ENCODE data around the gene PGGT1B. TPM values are rescaled to one million over a fixed set of nuclear protein-coding genes. Genes with fewer than 3 reads are reported as not detected.

PGGT1B gene
- total RNA-seq, 1 donor from 2014 or later = 43.0 TPM

GRCh38 chr5:115241881-115242642 lies 20.6 kb downstream of the PGGT1B start:
- no peak for TF ChIP-seq CTCF (conservative IDR thresholded peaks at IDR 0.05)
- no peak for DNase-seq (ENCODE audit: extremely low spot score, unreplicated experiment)
- no peaks in the 10 kb centered on the region for H3K27me3 Mint-ChIP-seq
- no peak overlapping the region for H3K27ac Mint-ChIP-seq
- no peaks in the 10 kb centered on the region for H3K9me3 Mint-ChIP-seq
- H3K4me1 Mint-ChIP-seq (ENCODE audit: unreplicated experiment) = no peaks in the 10 kb centered on the region
- H3K4me3 Mint-ChIP-seq = no peak overlapping the region
- H3K36me3 Mint-ChIP-seq = peaks cover 14% of the 10 kb centered on the region

- Mint-ChIP-seq H3K9me3 (no peaks in the 10 kb centered on the region), H3K36me3 (peaks cover 21% of the 10 kb centered on the region), H3K27ac (no peak overlapping the region), H3K4me1 (ENCODE audit: unreplicated experiment) (no peaks in the 10 kb centered on the region), H3K4me3 (no peak overlapping the region), H3K27me3 (no peaks in the 10 kb centered on the region)
- no peak for DNase-seq (ENCODE audit: extremely low spot score, unreplicated experiment)
- no peak for TF ChIP-seq CTCF (conservative IDR thresholded peaks at IDR 0.05)
Observed at GRCh38 chr5:115237066-115237465, 25.6 kb downstream of the PGGT1B start.

- H3K9me3 Mint-ChIP-seq = no peaks in the 10 kb centered on the region
- H3K4me1 Mint-ChIP-seq (ENCODE audit: unreplicated experiment) = no peaks in the 10 kb centered on the region
- H3K27me3 Mint-ChIP-seq = no peaks in the 10 kb centered on the region
- no peak for TF ChIP-seq CTCF (conservative IDR thresholded peaks at IDR 0.05)
- H3K4me3 Mint-ChIP-seq = no peak overlapping the region
- DNase-seq (ENCODE audit: extremely low spot score, unreplicated experiment) = no peak
- H3K27ac Mint-ChIP-seq = no peak overlapping the region
- H3K36me3 Mint-ChIP-seq = peaks cover 21% of the 10 kb centered on the region
Observed at GRCh38 chr5:115236599-115236998, 26.1 kb downstream of the PGGT1B start.

DNA sequence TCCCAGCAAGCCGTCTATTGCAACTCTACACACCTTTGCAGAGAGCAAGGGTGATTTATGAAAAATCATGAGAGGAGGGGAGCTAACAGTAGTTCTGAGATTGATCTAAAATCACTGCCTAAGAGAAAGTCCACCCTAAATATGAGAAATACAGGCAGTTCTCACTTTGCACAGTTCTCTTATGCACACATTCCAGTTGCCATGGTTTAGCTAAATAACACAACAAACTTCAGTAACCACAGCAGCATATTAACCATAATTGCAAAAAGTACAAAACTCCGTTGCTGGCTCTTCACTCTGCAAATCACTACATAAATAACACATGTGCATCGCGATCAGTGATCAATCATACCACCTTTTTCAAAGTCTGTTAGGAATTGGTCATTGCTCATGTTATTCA lies 31.1 kb downstream of the PGGT1B start:
- H3K4me1 Mint-ChIP-seq (ENCODE audit: unreplicated experiment) = no peaks in the 10 kb centered on the region
- DNase-seq (ENCODE audit: extremely low spot score, unreplicated experiment) = no peak
- no peak for TF ChIP-seq CTCF (conservative IDR thresholded peaks at IDR 0.05)
- no peak overlapping the region for H3K27ac Mint-ChIP-seq
- H3K27me3 Mint-ChIP-seq = no peaks in the 10 kb centered on the region
- H3K36me3 Mint-ChIP-seq = peaks cover 23% of the 10 kb centered on the region
- H3K9me3 Mint-ChIP-seq = no peaks in the 10 kb centered on the region
- no peak overlapping the region for H3K4me3 Mint-ChIP-seq

DNA sequence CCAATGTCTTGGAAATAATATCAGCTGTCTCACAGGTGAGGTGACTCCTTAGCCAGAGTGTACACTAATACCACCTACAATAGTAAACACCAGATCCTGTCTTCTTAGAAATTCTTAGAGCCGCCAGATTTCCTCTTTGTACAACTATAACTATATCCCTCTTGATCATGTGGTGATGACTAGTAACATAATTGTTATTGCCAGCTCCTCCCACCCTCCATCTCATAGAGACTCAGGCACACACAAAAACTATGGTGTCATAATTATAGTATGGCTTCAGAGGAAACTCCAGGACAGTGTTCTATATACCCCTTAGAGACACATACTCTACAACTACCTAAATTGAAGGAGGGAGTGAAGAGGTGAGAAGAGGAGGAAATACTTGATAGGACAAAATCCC lies 33.1 kb downstream of the PGGT1B start:
- Mint-ChIP-seq H3K9me3 (no peaks in the 10 kb centered on the region), H3K4me1 (ENCODE audit: unreplicated experiment) (no peaks in the 10 kb centered on the region), H3K36me3 (peaks cover 25% of the 10 kb centered on the region), H3K27ac (no peak overlapping the region), H3K27me3 (no peaks in the 10 kb centered on the region), H3K4me3 (no peak overlapping the region)
- no peak for TF ChIP-seq CTCF (conservative IDR thresholded peaks at IDR 0.05)
- DNase-seq (ENCODE audit: extremely low spot score, unreplicated experiment) = no peak
